ENCODE measurements around the gene REST. TPM values are rescaled to one million over a fixed set of nuclear protein-coding genes. Genes with fewer than 3 reads are reported as not detected.

The REST gene
- total RNA-seq, 2 experiments from 2014 or later = 52.2 to 56.7 TPM

DNA sequence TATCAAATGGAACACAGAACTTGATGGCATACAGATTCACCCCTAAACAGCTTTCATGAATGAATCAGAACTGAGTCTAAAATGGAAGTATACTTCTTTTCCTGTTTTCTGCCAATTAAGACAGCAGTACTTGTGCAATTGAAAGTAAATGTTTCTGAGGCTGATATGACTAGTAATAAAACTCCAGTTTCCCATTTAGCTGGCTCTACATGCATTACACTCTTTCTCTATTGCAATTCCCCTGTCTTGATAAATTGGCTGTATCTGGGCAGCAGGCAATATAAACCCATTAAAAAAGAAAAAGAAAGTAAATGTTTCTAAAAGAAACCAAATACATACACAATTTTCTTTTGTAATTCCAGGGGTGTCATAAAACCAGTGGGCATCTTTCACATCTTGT is 65.1 kb downstream of the REST start:
- peaks cover 40% of the 10 kb centered on the region for H3K36me3 Mint-ChIP-seq
- peaks cover 12% of the 10 kb centered on the region for H3K9me3 Mint-ChIP-seq
- H3K4me1 Mint-ChIP-seq = peaks cover 31% of the 10 kb centered on the region
- H3K4me3 Mint-ChIP-seq = no peak overlapping the region
- DNase-seq (no peak), ATAC-seq (ENCODE audit: low read depth) (no peak)
- no peaks in the 10 kb centered on the region for H3K27me3 Mint-ChIP-seq
- no peak overlapping the region for H3K27ac Mint-ChIP-seq
- POLR2A ChIA-PET = no interaction called here

DNA sequence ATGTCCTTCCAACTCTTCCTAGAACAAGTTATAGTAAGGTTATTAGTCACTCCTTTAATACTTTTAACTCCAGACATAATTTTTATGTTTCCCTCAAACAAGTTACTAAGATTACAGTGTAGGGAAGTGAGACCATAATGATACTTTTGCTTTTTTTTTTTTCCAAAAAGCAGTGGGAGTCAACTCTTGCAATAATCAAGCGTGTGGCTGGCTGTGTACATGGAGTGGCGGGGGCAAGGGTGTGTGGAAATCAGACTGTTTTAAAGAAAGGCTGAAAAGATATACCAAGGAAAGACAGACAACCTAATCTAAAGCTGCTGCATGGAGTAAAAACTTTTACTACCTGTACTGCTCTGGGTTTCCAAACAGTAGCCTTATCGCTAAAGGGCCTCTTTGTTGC is 65.6 kb downstream of the REST start:
- DNase-seq = no peak
- no peak overlapping the region for H3K4me3 Mint-ChIP-seq
- peaks cover 31% of the 10 kb centered on the region for H3K4me1 Mint-ChIP-seq
- no peak overlapping the region for H3K27ac Mint-ChIP-seq
- ATAC-seq (ENCODE audit: low read depth) = no peak
- peaks cover 40% of the 10 kb centered on the region for H3K36me3 Mint-ChIP-seq
- no peaks in the 10 kb centered on the region for H3K27me3 Mint-ChIP-seq
- POLR2A ChIA-PET = no interaction called here
- peaks cover 12% of the 10 kb centered on the region for H3K9me3 Mint-ChIP-seq

DNA sequence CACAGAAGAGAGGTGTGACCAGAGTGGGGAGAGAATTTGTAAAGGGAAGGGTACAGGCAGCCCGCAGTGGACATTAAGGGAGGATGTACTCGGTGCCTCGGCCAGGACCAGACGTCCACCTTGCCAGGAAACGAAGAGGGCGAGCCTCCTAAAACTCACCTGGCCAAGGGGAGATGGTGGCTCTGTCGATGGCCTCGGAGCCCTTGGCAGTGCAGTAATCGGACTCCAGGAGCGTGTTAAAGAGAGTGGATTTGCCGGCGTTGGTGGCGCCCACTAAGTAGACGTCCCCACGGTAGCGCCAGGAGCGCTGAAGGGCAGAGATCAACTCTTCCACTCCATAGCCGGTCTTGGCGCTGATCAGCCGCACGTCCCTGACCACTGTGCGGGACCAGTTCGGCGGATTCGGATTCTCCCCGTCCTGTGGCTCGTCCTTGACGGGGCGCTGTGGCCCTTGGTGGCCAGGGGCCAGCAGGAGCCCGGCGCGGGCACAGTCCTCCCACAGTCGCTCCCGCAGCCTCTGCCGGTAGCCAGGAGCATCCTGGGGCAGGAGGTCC is 68.7 kb downstream of the REST start:
- H3K4me1 Mint-ChIP-seq = peaks cover 41% of the 10 kb centered on the region
- POLR2A ChIA-PET = interaction anchor here (3.8 to 4.7 kb wide), 3 partner anchors 13 to 541 kb away, joined by 22 to 107 read pairs (median 43); partner anchors contain the start of genes PAICS, PPAT and REST
- ATAC-seq (ENCODE audit: low read depth) (no peak), DNase-seq (no peak)
- no peaks in the 10 kb centered on the region for H3K27me3 Mint-ChIP-seq
- H3K4me3 Mint-ChIP-seq = peak overlapping the region; percentile 99
- peak overlapping the region; percentile 17 for H3K27ac Mint-ChIP-seq
- peaks cover 12% of the 10 kb centered on the region for H3K9me3 Mint-ChIP-seq
- H3K36me3 Mint-ChIP-seq = peaks cover 41% of the 10 kb centered on the region

DNA sequence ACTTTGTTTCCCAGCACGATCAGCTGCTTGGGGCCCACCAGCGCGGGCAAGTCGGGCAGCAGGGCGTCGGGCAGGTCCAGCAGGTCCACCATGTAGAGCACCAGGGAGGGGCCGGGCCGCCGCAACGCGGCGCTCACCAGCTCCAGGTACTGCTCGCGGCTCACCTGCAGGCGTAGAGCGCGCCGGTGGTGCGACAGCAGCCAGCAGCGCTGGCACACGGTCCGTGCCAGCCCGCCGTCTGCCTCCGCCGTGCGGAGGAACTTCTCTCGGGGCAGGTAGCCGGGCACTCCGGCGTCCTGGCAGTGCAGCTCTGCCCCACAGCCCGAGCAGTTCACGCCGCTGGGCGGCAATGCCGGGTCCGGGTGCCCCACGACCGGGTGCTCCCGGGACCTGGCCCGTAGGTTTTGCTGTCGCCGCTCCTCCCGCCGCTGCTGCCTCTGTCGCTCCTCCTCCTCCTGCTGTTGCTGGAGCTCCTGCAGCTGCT is 69.2 kb downstream of the REST start:
- Mint-ChIP-seq H3K27ac (peak overlapping the region; percentile 99), H3K4me3 (peak overlapping the region; percentile 99), H3K36me3 (peaks cover 38% of the 10 kb centered on the region), H3K4me1 (peaks cover 43% of the 10 kb centered on the region), H3K27me3 (no peaks in the 10 kb centered on the region), H3K9me3 (peaks cover 12% of the 10 kb centered on the region)
- peak; percentile 21 for ATAC-seq (ENCODE audit: low read depth)
- POLR2A ChIA-PET = interaction anchor here (0.8 to 4.7 kb wide), 10 partner anchors 11 to 590 kb away, joined by 4 to 107 read pairs (median 12); partner anchors contain the start of genes AASDH, PAICS, PPAT and REST
- DNase-seq = peak; percentile 70

DNA sequence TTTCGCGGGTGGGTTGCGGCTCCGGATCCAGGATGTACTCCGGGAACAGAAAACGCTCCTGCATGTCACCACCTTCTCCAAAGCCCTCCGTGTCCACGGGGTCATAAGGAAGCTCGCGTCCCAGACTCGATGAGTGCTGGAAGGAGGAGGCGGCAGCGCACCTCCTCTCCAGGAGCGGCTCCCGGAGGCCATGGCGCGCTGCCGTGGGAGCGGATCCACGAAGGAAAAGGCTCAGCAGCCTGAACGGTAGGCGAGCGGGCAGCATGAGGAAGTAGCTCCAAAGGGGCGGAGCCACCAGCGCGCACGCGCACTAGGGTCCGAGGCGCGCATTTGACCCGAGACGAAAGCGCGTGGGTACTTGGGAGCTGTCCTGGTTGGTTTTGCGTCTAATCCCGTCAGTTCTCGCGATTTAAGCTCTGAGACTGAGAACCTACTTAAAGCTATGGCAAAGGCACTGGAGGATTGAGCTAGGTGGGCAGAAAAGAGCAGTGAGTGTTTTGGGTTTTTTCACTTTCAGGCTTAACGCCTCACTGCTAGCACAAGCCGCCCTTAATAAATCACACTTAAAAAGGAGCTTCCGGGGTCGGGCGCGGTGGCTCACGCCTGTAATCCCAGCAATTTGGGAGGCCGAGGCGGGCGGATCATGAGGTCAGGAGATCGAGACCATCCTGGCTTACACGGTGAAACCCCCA is 69.8 kb downstream of the REST start, which contains the start of gene NOA1:
TSS of gene NOA1 (minus strand) at position 286 of the 692 bp plus-strand sequence. CDS start at position 265, 21 bp downstream.
- H3K4me3 Mint-ChIP-seq = peak within 1 kb of the TSS; percentile 99
- H3K27ac Mint-ChIP-seq = peak within 1 kb of the TSS; percentile 99
- peaks cover 41% of the 10 kb centered on the region for H3K4me1 Mint-ChIP-seq
- peaks cover 9% of the 10 kb centered on the region for H3K9me3 Mint-ChIP-seq
- ATAC-seq (ENCODE audit: low read depth) (peak; percentile 82), DNase-seq (peak; percentile 99)
- H3K36me3 Mint-ChIP-seq = peaks cover 34% of the 10 kb centered on the region
- POLR2A ChIA-PET = interaction anchor here (0.6 to 4.7 kb wide), 18 partner anchors 11 to 1124 kb away, joined by 3 to 107 read pairs (median 5); partner anchors contain the start of genes AASDH, EXOC1, PAICS and PPAT
- H3K27me3 Mint-ChIP-seq = no peaks in the 10 kb centered on the region

DNA sequence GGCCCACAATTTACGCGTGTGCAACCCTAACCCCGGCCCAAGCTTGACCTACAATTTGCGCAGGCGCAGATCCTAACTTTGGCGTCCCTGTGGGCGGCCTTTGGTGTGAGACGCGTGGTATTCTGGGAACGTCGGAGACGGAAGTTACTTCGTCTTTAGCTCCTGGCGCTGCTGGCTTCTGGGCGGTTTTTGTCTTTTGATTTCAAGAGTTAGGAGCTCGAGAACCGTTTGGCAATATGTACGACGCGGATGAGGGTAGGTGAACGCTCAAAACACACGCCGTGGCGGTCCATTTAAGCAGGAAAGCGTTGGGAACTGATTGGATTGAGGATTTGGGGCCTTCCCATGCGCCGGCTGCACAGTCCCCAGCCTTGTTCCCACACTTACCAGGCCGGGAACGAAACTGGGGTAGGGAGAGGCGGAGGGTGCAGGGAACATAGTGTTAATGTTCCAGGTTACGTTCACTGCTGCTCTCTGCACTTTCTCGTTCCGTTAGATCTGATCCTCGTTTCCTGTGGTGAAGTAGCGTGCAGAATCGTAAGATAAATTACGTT is 71.1 kb downstream of the REST start, which contains the start of gene POLR2B:
TSS of gene POLR2B (plus strand) at position 147 of the 554 bp plus-strand sequence. CDS start at position 237, 90 bp downstream.
- ATAC-seq (ENCODE audit: low read depth) (peak; percentile 55), DNase-seq (peak; percentile 85)
- H3K4me1 Mint-ChIP-seq = peaks cover 43% of the 10 kb centered on the region
- peaks cover under 1% of the 10 kb centered on the region for H3K9me3 Mint-ChIP-seq
- H3K27me3 Mint-ChIP-seq = no peaks in the 10 kb centered on the region
- H3K27ac Mint-ChIP-seq = peak within 1 kb of the TSS; percentile 99
- peak within 1 kb of the TSS; percentile 99 for H3K4me3 Mint-ChIP-seq
- POLR2A ChIA-PET = interaction anchor here (0.6 to 4.7 kb wide), 20 partner anchors 9 to 1448 kb away, joined by 3 to 107 read pairs (median 5); partner anchors contain the start of genes AASDH, IGFBP7, PAICS and PPAT
- H3K36me3 Mint-ChIP-seq = peaks cover 20% of the 10 kb centered on the region

DNA sequence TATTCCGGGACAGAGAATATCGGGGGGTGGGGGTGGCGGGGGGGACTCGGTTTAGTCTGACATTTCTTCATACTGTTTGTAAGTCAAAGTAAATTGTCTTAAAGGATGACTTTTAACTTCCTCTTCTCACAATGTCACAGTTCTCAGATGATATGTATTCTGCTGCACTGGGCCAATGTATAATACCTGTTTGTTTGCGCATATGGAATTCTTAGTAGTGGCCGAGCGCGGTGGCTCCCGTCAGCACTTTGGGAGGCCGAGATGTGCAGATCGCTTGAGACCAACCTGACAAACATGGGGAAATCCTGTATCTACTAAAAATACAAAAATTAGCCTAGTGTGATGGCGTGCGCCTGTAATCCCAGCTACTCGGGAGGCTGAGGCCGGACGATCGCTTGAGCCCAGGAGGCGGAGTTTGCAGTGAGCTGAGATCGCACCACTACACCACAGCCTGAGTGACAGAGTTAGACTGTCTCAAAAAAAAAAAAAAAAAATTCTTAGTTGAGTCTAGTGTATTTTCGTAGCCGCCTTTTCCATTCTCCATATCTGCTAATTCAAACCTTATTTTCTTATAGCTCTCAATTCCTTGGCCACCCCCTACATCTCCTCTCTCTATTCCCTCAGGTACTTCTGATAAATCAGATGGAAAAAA is 71.8 kb downstream of the REST start:
- ATAC-seq (ENCODE audit: low read depth) (no peak), DNase-seq (peak; percentile 61)
- peaks cover 18% of the 10 kb centered on the region for H3K36me3 Mint-ChIP-seq
- H3K4me3 Mint-ChIP-seq = peak overlapping the region; percentile 99
- POLR2A ChIA-PET = interaction anchor here (0.7 to 4.7 kb wide), 12 partner anchors 10 to 592 kb away, joined by 3 to 107 read pairs (median 10); partner anchors contain the start of genes AASDH, IGFBP7, PAICS and PPAT
- H3K27ac Mint-ChIP-seq = peak overlapping the region; percentile 99
- peaks cover 41% of the 10 kb centered on the region for H3K4me1 Mint-ChIP-seq
- H3K27me3 Mint-ChIP-seq = no peaks in the 10 kb centered on the region
- H3K9me3 Mint-ChIP-seq = no peaks in the 10 kb centered on the region

DNA sequence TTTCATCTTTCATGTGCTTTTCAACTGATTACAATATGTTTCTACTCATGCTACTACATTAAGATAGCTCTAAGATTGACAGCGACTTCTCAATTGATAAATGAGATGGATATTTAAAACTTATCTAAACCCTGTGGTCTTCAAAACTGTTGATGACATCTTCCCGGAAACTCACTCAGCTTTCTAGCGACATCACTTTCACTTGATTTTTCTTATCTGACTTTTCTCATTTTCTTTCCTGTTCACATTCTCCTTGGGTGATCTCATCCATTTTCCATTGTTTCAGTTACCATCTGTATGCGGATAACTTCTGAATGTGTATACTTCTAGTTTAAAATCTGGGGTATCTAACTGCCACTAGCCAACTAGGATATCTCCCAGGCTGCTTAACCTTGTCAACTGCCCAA is 74.1 kb downstream of the REST start:
- Mint-ChIP-seq H3K4me3 (peak overlapping the region; percentile 99), H3K36me3 (peaks cover 16% of the 10 kb centered on the region), H3K4me1 (peaks cover 28% of the 10 kb centered on the region), H3K9me3 (no peaks in the 10 kb centered on the region), H3K27me3 (no peaks in the 10 kb centered on the region), H3K27ac (peak overlapping the region; percentile 37)
- no peak for DNase-seq
- POLR2A ChIA-PET = no interaction called here
- ATAC-seq (ENCODE audit: low read depth) = no peak

DNA sequence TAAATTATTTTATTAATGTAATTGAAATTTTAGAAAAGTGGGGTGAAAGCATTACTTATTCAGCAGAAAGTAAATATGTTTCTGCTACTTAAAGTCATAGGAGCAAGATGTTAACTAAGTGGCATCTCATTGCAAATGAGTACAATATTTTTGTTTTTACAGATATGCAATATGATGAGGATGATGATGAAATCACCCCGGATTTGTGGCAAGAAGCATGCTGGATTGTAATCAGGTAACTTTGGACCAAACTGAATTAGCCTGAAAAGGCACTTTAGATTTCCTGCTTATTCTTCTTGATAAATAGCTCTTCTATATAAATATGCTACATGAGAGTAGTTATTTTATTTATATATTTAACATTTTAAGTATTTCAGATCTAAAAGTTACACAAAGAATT is 78.5 kb downstream of the REST start:
- no peaks in the 10 kb centered on the region for H3K9me3 Mint-ChIP-seq
- H3K36me3 Mint-ChIP-seq = peaks cover 28% of the 10 kb centered on the region
- H3K4me1 Mint-ChIP-seq = peaks cover 22% of the 10 kb centered on the region

DNA sequence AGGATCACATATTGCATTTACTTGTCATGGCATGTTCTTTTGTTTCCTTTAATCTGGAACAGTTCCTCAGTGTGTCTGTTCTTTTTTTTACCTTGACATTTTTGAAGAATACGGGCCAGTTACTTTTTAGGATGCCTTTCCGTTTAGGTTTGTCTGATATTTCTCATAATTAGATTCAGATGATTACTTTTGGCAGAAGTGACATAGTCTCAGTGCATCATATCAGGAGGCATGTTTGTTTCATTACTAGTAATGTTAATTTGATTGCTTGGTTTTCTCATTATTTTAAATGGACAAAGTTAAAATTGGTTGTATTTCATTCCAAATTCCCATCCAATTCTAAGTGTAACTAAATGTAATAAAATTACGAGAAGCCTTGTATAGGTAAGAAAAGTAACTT is 79.3 kb downstream of the REST start:
- no peak for DNase-seq
- no peak for ATAC-seq (ENCODE audit: low read depth)
- Mint-ChIP-seq H3K4me1 (peaks cover 21% of the 10 kb centered on the region), H3K9me3 (no peaks in the 10 kb centered on the region), H3K27me3 (no peaks in the 10 kb centered on the region), H3K4me3 (no peak overlapping the region), H3K36me3 (peaks cover 33% of the 10 kb centered on the region), H3K27ac (no peak overlapping the region)
- POLR2A ChIA-PET = interaction anchor here (4.7 kb wide), 1 partner anchor 9 kb away, joined by 22 read pairs; the partner anchor contains the start of genes NOA1 and POLR2B

More for the DNA sequence above, 78.5 kb downstream of the REST start:
- no peak overlapping the region for H3K4me3 Mint-ChIP-seq
- ATAC-seq (ENCODE audit: low read depth) (no peak), DNase-seq (no peak)
- H3K27ac Mint-ChIP-seq = no peak overlapping the region
- H3K27me3 Mint-ChIP-seq = no peaks in the 10 kb centered on the region
- POLR2A ChIA-PET = no interaction called here

DNA sequence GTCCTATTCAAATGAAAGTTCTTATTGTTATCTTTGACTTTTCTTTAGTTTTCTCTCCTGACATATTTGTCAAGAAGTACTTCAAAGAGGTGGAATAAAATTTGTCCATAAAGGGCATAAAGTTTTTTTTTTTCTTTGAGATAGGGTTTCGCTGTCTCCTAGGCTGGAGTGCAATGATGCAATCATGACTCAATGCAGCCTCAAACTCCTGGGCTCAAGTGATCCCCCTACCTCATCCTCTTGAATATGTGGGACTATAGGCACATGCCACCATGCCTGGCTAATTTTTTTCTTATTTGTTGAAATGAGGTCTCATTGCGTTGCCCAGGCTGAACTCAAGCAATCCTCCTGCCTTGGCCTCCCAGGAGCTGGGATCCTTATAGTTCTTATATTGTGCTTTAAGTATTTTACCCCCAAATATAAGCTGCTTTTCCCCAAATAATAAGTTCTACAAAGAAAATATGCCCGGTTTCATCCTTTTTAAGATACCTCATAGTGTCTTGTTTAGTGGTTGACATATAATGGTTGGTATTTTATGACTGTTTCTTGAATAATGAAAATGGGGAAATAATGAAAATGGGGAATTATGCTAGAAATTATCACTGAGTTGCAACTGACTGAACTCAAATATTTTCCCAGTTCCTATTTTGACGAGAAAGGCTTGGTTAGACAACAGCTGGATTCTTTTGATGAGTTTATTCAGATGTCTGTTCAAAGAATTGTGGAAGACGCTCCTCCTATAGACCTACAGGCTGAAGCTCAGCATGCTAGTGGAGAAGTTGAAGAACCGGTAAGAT is 82.6 kb downstream of the REST start:
- no peak for ATAC-seq (ENCODE audit: low read depth)
- no peaks in the 10 kb centered on the region for H3K9me3 Mint-ChIP-seq
- no peak overlapping the region for H3K27ac Mint-ChIP-seq
- peaks cover 40% of the 10 kb centered on the region for H3K36me3 Mint-ChIP-seq
- no peak for DNase-seq
- no peak overlapping the region for H3K4me3 Mint-ChIP-seq
- POLR2A ChIA-PET = interaction anchor here (4.7 kb wide), 1 partner anchor 12 kb away, joined by 22 read pairs; the partner anchor contains the start of genes NOA1 and POLR2B
- no peaks in the 10 kb centered on the region for H3K27me3 Mint-ChIP-seq
- H3K4me1 Mint-ChIP-seq = peaks cover 15% of the 10 kb centered on the region

DNA sequence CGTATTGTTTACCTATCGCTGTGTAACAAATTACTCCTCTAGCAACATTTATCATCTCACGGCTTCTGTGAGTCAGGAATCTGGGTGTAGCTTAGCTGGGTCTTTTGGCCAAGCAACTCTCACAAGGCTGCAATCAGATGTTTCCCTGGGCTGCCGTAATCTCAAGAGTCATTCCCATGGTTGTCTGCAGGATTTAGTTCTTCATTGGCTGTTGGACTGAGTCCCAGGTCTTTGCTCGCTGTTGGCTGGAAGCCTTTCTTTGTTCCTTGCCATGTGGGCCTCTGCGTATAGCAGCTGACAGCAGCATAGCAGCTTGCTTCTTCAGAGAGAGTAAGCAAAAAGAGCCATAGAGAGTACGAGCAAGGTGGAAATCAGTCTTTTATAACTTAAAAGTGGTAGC is 87.8 kb downstream of the REST start:
- Mint-ChIP-seq H3K27ac (no peak overlapping the region), H3K36me3 (peaks cover 37% of the 10 kb centered on the region), H3K4me1 (peaks cover 13% of the 10 kb centered on the region), H3K4me3 (no peak overlapping the region), H3K27me3 (no peaks in the 10 kb centered on the region), H3K9me3 (no peaks in the 10 kb centered on the region)
- ATAC-seq (ENCODE audit: low read depth) = no peak
- no peak for DNase-seq
- POLR2A ChIA-PET = interaction anchor here (2.1 kb wide), 1 partner anchor 16 kb away, joined by 9 read pairs; the partner anchor contains the start of gene POLR2B

Measured in activated naive CD8-positive, alpha-beta T cell treated with anti-CD3 and anti-CD28 coated beads, Interleukin-2, amount 10 ng/mL, durations not matched to agents 7 days and 5 days (primary cell).